ENCODE data around the gene PITPNC1. TPM values are rescaled to one million over a fixed set of nuclear protein-coding genes. Genes with fewer than 3 reads are reported as not detected.

The PITPNC1 gene
- total and polyA plus RNA-seq, 5 donors from 2014 or later, result 27.3 to 47.9 (median 39.5) TPM

DNA sequence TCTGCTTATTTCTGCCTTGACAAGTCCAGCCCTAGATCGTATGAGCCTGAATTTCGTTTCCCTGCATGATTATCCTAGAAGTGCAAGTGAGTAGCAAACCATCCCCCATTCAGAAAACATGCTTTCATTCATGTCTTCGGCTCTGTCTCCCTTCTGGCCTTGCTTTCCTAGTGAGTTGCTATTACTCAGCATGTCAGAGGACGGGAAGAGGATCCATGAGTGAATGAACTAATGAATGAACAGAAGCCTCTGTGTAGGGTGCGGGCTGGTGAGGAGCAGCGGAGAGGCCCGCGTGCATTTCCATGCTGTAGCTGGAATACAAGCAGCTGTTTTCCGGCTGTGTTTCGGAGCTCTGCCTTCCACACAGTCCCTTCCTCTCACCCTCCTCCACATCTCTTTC is 184.9 kb downstream of the PITPNC1 start:
- H3K4me3 Mint-ChIP-seq, result no peak overlapping the region
- Histone ChIP-seq H3K36me3 (ENCODE audit: control insufficient read depth, insufficient read depth, low read length) (peaks cover 5% of the 10 kb centered on the region), H3K27ac (ENCODE audit: insufficient read depth, low read length, poor library complexity, severe bottlenecking) (no peak overlapping the region), H3K4me3 (ENCODE audit: low read depth, low read length) (no peak overlapping the region), H3K9me3 (ENCODE audit: control insufficient read depth in 2 of 2, low read length in 2 of 2) (no peaks in the 10 kb centered on the region), H3K27me3 (ENCODE audit: control insufficient read depth, insufficient read depth, low read length) (no peaks in the 10 kb centered on the region), H3K4me1 (ENCODE audit: control insufficient read depth, insufficient read depth, low read length, poor library complexity, severe bottlenecking) (no peaks in the 10 kb centered on the region)
- H3K4me1 Mint-ChIP-seq, result peaks cover 0 to 7% (median 6%) of the 10 kb centered on the region in 4 donors
- H3K27ac Mint-ChIP-seq, result no peak overlapping the region
- ATAC-seq (ENCODE audit: low read depth in 2 of 2) (no peak), DNase-seq (no peak)
- H3K27me3 Mint-ChIP-seq, result no peaks in the 10 kb centered on the region
- peaks cover 13% of the 10 kb centered on the region for H3K36me3 Mint-ChIP-seq
- H3K9me3 Mint-ChIP-seq, result peaks cover 0 to 1% (median 0%) of the 10 kb centered on the region in 7 donors

DNA sequence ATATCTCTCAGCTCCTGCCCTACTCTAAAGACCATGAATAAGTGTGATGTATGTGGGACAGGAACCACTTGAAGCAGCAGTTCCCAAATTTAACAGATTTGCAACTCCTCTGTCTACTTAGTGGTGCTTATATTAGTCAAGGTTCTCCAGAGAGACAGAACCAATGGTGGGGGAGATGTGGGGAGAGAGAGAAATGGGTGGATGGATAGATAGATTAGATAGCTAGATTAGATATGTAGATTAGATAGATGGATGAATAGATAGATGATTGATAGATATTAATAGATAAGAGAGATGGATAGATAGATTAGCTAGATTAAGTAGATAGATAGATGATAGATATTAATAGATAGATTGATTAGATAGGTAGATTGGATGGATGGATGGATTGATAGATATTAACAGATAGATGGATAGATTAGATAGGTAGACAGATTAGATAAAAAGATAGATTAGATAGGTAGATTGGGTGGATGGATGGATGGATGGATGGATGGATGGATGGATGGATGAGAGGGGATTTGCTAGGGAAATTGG is 186.7 kb downstream of the PITPNC1 start:
- no peak overlapping the region for H3K27ac Mint-ChIP-seq
- no peaks in the 10 kb centered on the region for H3K27me3 Mint-ChIP-seq
- peaks cover 10% of the 10 kb centered on the region for H3K36me3 Mint-ChIP-seq
- DNase-seq, result no peak
- Histone ChIP-seq H3K27me3 (ENCODE audit: control insufficient read depth, insufficient read depth, low read length) (no peaks in the 10 kb centered on the region), H3K4me3 (ENCODE audit: low read depth, low read length) (no peak overlapping the region), H3K27ac (ENCODE audit: insufficient read depth, low read length, poor library complexity, severe bottlenecking) (no peak overlapping the region), H3K4me1 (ENCODE audit: control insufficient read depth, insufficient read depth, low read length, poor library complexity, severe bottlenecking) (no peaks in the 10 kb centered on the region), H3K36me3 (ENCODE audit: control insufficient read depth, insufficient read depth, low read length) (peaks cover 3% of the 10 kb centered on the region), H3K9me3 (ENCODE audit: control insufficient read depth in 2 of 2, low read length in 2 of 2) (no peaks in the 10 kb centered on the region)
- H3K9me3 Mint-ChIP-seq, result no peaks in the 10 kb centered on the region
- H3K4me3 Mint-ChIP-seq, result no peak overlapping the region
- peaks cover 0 to 5% (median 3%) of the 10 kb centered on the region in 4 donors for H3K4me1 Mint-ChIP-seq
- no peak for ATAC-seq (ENCODE audit: low read depth in 2 of 2)

DNA sequence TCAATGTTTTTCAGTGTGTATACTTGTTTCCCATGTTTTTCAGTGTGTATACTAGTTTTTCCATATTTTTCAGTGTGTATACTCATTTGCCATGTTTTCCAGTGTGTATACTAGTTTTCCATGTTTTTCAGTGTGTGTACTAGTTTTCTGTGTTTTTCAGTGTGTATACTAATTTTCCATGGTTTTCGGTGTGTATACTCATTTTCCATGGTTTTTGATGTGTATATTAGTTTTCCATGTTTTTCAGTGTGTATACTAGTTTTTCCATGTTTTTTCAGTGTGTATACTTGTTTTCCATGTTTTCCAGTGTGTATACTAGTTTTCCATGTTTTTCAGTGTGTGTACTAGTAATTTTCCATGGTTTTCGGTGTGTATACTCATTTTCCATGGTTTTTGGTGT is 188.0 kb downstream of the PITPNC1 start:
- H3K4me1 ChIP-seq (ENCODE audit: control insufficient read depth, insufficient read depth, low read length, poor library complexity, severe bottlenecking), result no peaks in the 10 kb centered on the region
- Mint-ChIP-seq H3K36me3 (peaks cover 15% of the 10 kb centered on the region), H3K9me3 (no peaks in the 10 kb centered on the region), H3K27me3 (no peaks in the 10 kb centered on the region), H3K4me3 (no peak overlapping the region), H3K27ac (no peak overlapping the region), H3K4me1 (peaks cover 0 to 9% (median 3%) of the 10 kb centered on the region in 4 donors)
- DNase-seq, result peak in 1 of 3 donors; percentile 11
- no peaks in the 10 kb centered on the region for H3K27me3 ChIP-seq (ENCODE audit: control insufficient read depth, insufficient read depth, low read length)
- no peak for ATAC-seq (ENCODE audit: low read depth in 2 of 2)
- H3K36me3 ChIP-seq (ENCODE audit: control insufficient read depth, insufficient read depth, low read length), result peaks cover 6% of the 10 kb centered on the region
- no peak overlapping the region for H3K4me3 ChIP-seq (ENCODE audit: low read depth, low read length)
- H3K27ac ChIP-seq (ENCODE audit: insufficient read depth, low read length, poor library complexity, severe bottlenecking), result no peak overlapping the region
- no peaks in the 10 kb centered on the region for H3K9me3 ChIP-seq (ENCODE audit: control insufficient read depth in 2 of 2, low read length in 2 of 2)

DNA sequence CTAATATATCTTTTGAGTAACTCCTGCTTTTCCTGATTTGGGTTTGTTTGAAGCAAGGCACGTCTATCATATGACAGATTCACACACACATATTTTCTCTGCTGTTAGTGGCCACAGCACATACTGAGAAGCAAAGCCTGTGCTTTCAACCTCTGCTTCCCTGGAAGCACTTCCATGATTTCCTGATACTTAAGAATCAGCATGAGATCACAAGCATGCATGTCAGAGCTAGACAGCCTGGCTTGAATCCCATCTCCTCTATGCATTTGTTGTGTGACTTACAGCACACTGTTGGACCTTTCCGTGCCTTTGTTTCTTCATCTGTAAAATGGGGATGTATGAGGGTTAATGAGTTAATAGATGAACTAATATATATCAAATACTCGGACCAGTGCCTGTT is 189.6 kb downstream of the PITPNC1 start:
- peaks cover 0 to 9% (median 3%) of the 10 kb centered on the region in 4 donors for H3K4me1 Mint-ChIP-seq
- no peaks in the 10 kb centered on the region for H3K27me3 Mint-ChIP-seq
- no peak overlapping the region for H3K27ac Mint-ChIP-seq
- H3K9me3 Mint-ChIP-seq, result no peaks in the 10 kb centered on the region
- Histone ChIP-seq H3K27me3 (ENCODE audit: control insufficient read depth, insufficient read depth, low read length) (no peaks in the 10 kb centered on the region), H3K4me3 (ENCODE audit: low read depth, low read length) (no peak overlapping the region), H3K9me3 (ENCODE audit: control insufficient read depth in 2 of 2, low read length in 2 of 2) (no peaks in the 10 kb centered on the region), H3K27ac (ENCODE audit: insufficient read depth, low read length, poor library complexity, severe bottlenecking) (no peak overlapping the region), H3K4me1 (ENCODE audit: control insufficient read depth, insufficient read depth, low read length, poor library complexity, severe bottlenecking) (no peaks in the 10 kb centered on the region), H3K36me3 (ENCODE audit: control insufficient read depth, insufficient read depth, low read length) (peaks cover 9% of the 10 kb centered on the region)
- no peak for ATAC-seq (ENCODE audit: low read depth in 2 of 2)
- DNase-seq, result no peak
- H3K4me3 Mint-ChIP-seq, result no peak overlapping the region
- peaks cover 18% of the 10 kb centered on the region for H3K36me3 Mint-ChIP-seq

DNA sequence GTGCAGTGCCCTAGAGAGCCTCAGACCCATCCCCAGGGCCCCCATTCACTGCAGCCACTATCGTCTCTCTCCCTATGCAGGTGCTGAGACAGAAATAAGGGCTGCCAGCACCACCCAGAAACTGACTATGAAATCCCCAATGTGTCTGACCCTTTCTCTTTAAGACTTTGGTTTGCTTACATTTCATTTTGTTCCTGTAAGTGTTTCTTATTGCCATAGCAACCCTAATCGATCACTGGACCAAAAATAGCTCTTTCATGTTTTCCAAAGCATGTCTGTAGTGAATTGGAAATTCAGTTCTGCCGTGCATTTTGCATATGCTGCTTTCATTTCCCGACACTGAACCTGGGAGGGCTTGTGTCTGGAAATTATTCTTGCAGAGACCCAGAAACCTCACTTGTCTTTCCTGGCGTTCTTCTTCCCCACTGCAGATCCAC is 192.0 kb downstream of the PITPNC1 start:
- Mint-ChIP-seq H3K4me1 (peaks cover 0 to 16% (median 4%) of the 10 kb centered on the region in 4 donors), H3K36me3 (peaks cover 15% of the 10 kb centered on the region), H3K4me3 (no peak overlapping the region), H3K27ac (peak overlapping the region in 1 of 3 donors; percentile 22), H3K9me3 (no peaks in the 10 kb centered on the region), H3K27me3 (no peaks in the 10 kb centered on the region)
- H3K4me3 ChIP-seq (ENCODE audit: low read depth, low read length), result no peak overlapping the region
- DNase-seq (no peak), ATAC-seq (ENCODE audit: low read depth in 2 of 2) (no peak)
- peaks cover 9% of the 10 kb centered on the region for H3K36me3 ChIP-seq (ENCODE audit: control insufficient read depth, insufficient read depth, low read length)
- no peaks in the 10 kb centered on the region for H3K27me3 ChIP-seq (ENCODE audit: control insufficient read depth, insufficient read depth, low read length)
- no peak overlapping the region for H3K27ac ChIP-seq (ENCODE audit: insufficient read depth, low read length, poor library complexity, severe bottlenecking)
- H3K4me1 ChIP-seq (ENCODE audit: control insufficient read depth, insufficient read depth, low read length, poor library complexity, severe bottlenecking), result no peaks in the 10 kb centered on the region
- H3K9me3 ChIP-seq (ENCODE audit: control insufficient read depth in 2 of 2, low read length in 2 of 2), result no peaks in the 10 kb centered on the region

DNA sequence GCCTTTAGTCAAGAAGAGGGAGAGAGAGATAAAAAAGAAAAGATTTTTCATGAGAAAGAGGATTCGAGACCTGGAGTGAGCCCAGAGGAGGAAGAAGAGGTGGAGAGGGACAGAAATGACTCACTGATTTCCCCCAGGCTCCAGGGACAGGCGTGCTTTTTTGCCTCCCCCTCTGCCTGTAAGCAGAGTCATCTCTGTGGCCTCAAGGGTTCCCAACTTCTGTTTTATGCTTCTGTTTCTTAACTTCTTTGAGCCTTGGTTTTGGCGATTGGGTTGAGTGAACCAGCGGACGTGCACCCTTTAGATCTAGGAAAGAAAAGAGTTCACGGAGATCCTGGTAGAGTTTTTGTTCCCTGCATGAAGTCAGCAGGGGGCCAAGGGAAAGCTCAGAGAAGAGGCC is 192.8 kb downstream of the PITPNC1 start:
- Mint-ChIP-seq H3K27ac (peak overlapping the region in 1 of 3 donors; percentile 25), H3K27me3 (no peaks in the 10 kb centered on the region), H3K4me3 (no peak overlapping the region), H3K9me3 (no peaks in the 10 kb centered on the region), H3K36me3 (peaks cover 19% of the 10 kb centered on the region), H3K4me1 (peaks cover 0 to 16% (median 3%) of the 10 kb centered on the region in 4 donors)
- no peak overlapping the region for H3K4me3 ChIP-seq (ENCODE audit: low read depth, low read length)
- ATAC-seq (ENCODE audit: low read depth in 2 of 2) (no peak), DNase-seq (no peak)
- no peaks in the 10 kb centered on the region for H3K27me3 ChIP-seq (ENCODE audit: control insufficient read depth, insufficient read depth, low read length)
- no peaks in the 10 kb centered on the region for H3K4me1 ChIP-seq (ENCODE audit: control insufficient read depth, insufficient read depth, low read length, poor library complexity, severe bottlenecking)
- no peak overlapping the region for H3K27ac ChIP-seq (ENCODE audit: insufficient read depth, low read length, poor library complexity, severe bottlenecking)
- no peaks in the 10 kb centered on the region for H3K9me3 ChIP-seq (ENCODE audit: control insufficient read depth in 2 of 2, low read length in 2 of 2)
- peaks cover 9% of the 10 kb centered on the region for H3K36me3 ChIP-seq (ENCODE audit: control insufficient read depth, insufficient read depth, low read length)

DNA sequence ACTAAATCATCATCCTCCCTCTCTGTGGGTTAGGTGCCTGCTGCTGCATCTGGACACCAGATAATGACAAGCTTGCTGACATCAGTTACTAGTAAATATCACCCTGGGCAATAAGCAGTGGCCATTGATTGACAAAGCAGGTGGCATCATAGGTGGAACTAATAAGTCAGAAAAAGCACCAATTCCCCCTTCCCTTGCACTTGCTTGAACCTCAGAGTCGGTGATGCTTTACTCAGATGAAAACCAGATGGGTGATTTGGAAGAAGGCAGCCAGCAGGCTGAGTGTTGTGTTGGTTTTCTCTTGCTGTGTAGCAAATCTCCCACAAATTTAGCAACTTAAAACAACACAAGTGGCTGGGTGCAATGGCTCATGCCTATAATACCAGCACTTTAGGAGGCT is 193.7 kb downstream of the PITPNC1 start:
- H3K4me1 Mint-ChIP-seq, result peaks cover 0 to 16% (median 3%) of the 10 kb centered on the region in 4 donors

DNA sequence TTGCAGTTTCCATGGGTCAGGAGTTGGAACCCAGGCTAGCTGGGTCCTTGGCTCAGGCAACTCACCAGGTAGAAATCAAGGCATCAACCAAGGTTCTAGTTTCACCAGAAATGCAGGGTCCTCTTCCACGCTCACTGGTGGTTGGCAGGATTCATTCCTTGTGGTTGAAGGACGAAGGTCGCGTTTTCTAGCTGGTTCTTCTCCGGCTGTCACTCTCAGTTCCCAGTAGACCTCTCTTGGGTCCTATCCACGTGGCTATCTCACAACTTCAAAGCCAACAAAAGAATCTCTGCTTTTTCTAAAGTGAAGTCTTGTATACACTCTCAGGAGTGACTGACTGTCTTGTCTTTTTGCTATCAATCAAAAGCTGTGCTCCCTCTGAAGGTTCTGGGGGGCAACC is 194.4 kb downstream of the PITPNC1 start:
- DNase-seq (no peak), ATAC-seq (ENCODE audit: low read depth in 2 of 2) (no peak)
- Histone ChIP-seq H3K9me3 (ENCODE audit: control insufficient read depth in 2 of 2, low read length in 2 of 2) (no peaks in the 10 kb centered on the region), H3K27ac (ENCODE audit: insufficient read depth, low read length, poor library complexity, severe bottlenecking) (no peak overlapping the region), H3K27me3 (ENCODE audit: control insufficient read depth, insufficient read depth, low read length) (no peaks in the 10 kb centered on the region), H3K4me1 (ENCODE audit: control insufficient read depth, insufficient read depth, low read length, poor library complexity, severe bottlenecking) (no peaks in the 10 kb centered on the region), H3K4me3 (ENCODE audit: low read depth, low read length) (no peak overlapping the region), H3K36me3 (ENCODE audit: control insufficient read depth, insufficient read depth, low read length) (peaks cover 9% of the 10 kb centered on the region)
- Mint-ChIP-seq H3K9me3 (no peaks in the 10 kb centered on the region), H3K36me3 (peaks cover 19% of the 10 kb centered on the region), H3K27ac (no peak overlapping the region), H3K4me3 (no peak overlapping the region), H3K27me3 (no peaks in the 10 kb centered on the region), H3K4me1 (peaks cover 0 to 16% (median 3%) of the 10 kb centered on the region in 4 donors)

More for the DNA sequence above, 193.7 kb downstream of the PITPNC1 start:
- Histone ChIP-seq H3K27me3 (ENCODE audit: control insufficient read depth, insufficient read depth, low read length) (no peaks in the 10 kb centered on the region), H3K36me3 (ENCODE audit: control insufficient read depth, insufficient read depth, low read length) (peaks cover 9% of the 10 kb centered on the region), H3K9me3 (ENCODE audit: control insufficient read depth in 2 of 2, low read length in 2 of 2) (no peaks in the 10 kb centered on the region), H3K4me1 (ENCODE audit: control insufficient read depth, insufficient read depth, low read length, poor library complexity, severe bottlenecking) (no peaks in the 10 kb centered on the region), H3K27ac (ENCODE audit: insufficient read depth, low read length, poor library complexity, severe bottlenecking) (no peak overlapping the region), H3K4me3 (ENCODE audit: low read depth, low read length) (no peak overlapping the region)
- ATAC-seq (ENCODE audit: low read depth in 2 of 2), result no peak
- H3K27me3 Mint-ChIP-seq, result no peaks in the 10 kb centered on the region
- no peak for DNase-seq
- no peak overlapping the region for H3K27ac Mint-ChIP-seq
- no peaks in the 10 kb centered on the region for H3K9me3 Mint-ChIP-seq
- peaks cover 19% of the 10 kb centered on the region for H3K36me3 Mint-ChIP-seq
- no peak overlapping the region for H3K4me3 Mint-ChIP-seq

All from CD4-positive, CD25-positive, alpha-beta regulatory T cell (primary cell).